Skeletal muscle satellite cell (primary cell): Measurements from ENCODE around the gene AUTS2.

Experiments used
- H3K27me3 ChIP-seq: 2 replicates; pipeline ENCODE4 v1.7.0; 2013; ENCODE audit warnings: low read length; ENCODE audit not compliant: control insufficient read depth, insufficient read depth
- H3K36me3 ChIP-seq: 2 replicates; pipeline ENCODE4 v1.7.0; 2013; ENCODE audit warnings: mild to moderate bottlenecking, control low read depth, low read length; ENCODE audit not compliant: insufficient read depth
- H3K4me1 ChIP-seq: 2 replicates; pipeline ENCODE4 v1.7.0; 2013; ENCODE audit warnings: low read length; ENCODE audit not compliant: control insufficient read depth, insufficient read depth
- H3K4me2 ChIP-seq: 2 replicates; pipeline ENCODE4 v1.7.0; 2013; ENCODE audit warnings: mild to moderate bottlenecking, low read length
- H3K4me3 ChIP-seq: 2 replicates; pipeline ENCODE4 v1.7.0; 2013; ENCODE audit warnings: low read length
- H3K9ac ChIP-seq: 2 replicates; pipeline ENCODE4 v1.7.0; 2013; ENCODE audit warnings: mild to moderate bottlenecking, low read depth, low read length, moderate library complexity
- H3K9me3 ChIP-seq: replicated peaks from 2 replicates; pipeline ENCODE4 v1.7.0; 2013; ENCODE audit warnings: mild to moderate bottlenecking, control low read depth, low read length

The AUTS2 gene

DNA sequence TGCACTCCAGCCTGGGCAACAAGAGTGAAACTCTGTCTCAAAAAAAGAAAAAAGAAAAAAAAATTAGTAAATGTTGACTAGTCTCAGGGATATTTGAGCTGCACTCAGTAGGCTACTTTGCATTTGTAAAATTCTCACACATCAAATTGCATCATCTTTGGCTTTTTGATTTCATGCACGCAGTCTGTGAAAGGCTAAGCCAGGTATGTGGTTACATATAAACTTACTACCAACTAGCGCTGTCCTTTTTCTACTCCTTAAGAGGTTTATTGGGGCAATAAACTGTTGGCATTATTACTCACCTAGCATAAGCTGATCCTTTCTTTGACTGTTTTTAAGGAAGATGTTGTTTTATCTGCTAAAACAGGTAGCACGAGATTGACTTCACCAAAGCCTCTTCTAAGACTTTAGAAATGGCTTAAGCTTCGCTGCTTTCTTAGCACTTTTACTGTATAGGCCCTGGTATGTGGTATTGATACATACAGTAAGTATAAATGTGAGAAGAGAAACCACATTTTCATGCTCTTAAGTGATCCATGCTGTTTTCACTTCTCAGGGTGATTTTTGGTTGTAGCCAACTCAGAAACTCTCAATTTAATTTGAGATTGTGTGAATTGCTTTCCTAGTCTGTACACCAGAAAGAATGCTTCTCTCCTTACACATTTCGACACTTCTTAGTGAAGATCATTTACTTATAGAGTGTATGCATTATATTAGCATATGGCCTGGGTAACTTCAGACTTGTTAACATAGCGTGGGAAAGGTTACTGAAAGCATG lies 323.9 kb downstream of the AUTS2 start:
- Histone ChIP-seq H3K27me3 (no peaks in the 10 kb centered on the region), H3K36me3 (no peaks in the 10 kb centered on the region), H3K4me1 (no peaks in the 10 kb centered on the region), H3K4me3 (no peak overlapping the region), H3K9ac (no peak overlapping the region), H3K4me2 (no peak overlapping the region), H3K9me3 (no peaks in the 10 kb centered on the region)

DNA sequence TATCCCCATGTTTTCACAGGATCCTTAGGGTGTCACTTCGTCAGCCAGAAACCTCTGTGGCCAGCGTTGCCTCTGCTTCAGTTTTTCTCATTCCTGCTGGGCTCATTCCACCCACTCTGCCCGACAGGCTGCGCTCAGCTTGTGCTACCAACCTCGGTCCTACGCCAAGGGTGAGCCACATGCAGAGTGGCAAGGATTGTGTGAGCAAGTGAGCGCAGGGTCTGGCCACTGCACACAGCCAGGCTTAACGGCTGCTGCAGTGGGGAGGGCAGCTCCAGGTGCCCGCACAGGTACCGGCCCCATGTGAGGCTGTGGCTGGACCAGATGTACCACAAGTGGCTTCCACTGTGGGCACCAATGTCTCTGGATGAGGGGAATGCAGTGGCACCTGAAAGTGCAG lies 329.2 kb downstream of the AUTS2 start:
- Histone ChIP-seq H3K9me3 (no peaks in the 10 kb centered on the region), H3K9ac (no peak overlapping the region), H3K4me2 (no peak overlapping the region), H3K4me3 (no peak overlapping the region), H3K36me3 (no peaks in the 10 kb centered on the region), H3K27me3 (no peaks in the 10 kb centered on the region), H3K4me1 (no peaks in the 10 kb centered on the region)

DNA sequence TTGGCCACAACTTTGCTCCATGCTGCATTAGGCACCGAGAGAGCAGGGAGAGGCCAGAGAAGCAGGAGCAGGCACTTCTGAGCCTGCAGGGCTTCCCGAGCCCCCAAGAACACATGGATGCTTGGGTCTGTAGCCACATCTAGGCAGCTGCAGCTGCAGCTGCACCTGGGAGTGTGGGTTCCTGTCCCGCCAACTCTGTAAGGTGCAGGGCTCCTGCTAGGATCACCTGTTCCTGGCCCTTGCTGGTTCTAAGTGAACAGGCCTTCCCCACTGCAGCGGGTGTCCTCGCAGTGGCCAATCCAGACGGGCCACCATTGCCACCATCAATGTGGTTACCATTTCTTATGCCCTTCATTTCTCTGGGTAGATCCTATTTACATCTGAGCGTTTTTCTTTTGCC lies 330.3 kb downstream of the AUTS2 start:
- Histone ChIP-seq H3K4me3 (no peak overlapping the region), H3K4me2 (no peak overlapping the region), H3K9ac (no peak overlapping the region), H3K4me1 (no peaks in the 10 kb centered on the region), H3K36me3 (no peaks in the 10 kb centered on the region), H3K9me3 (no peaks in the 10 kb centered on the region), H3K27me3 (no peaks in the 10 kb centered on the region)

DNA sequence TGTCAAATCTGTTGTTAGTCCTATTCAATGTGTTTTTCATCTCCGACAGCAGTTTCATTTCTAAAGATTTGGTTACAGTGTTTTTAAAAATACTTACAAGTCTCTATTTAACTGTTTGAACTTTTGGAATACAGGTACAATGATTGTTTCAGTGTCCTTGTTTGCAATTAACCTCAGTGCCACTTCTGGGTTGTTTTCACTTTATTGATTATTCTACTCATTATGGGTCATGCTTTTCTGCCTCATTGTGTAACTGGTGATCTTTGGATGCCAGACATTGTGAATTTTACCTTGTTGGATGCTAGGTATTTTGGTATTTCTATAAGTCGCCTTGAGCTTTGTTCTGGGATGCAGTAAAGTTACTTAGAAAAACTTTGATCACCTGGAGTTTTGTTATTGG lies 331.3 kb downstream of the AUTS2 start:
- no peak overlapping the region for H3K4me2 ChIP-seq
- H3K9me3 ChIP-seq = no peaks in the 10 kb centered on the region
- H3K4me1 ChIP-seq = no peaks in the 10 kb centered on the region
- no peak overlapping the region for H3K4me3 ChIP-seq
- no peak overlapping the region for H3K9ac ChIP-seq
- no peaks in the 10 kb centered on the region for H3K36me3 ChIP-seq
- no peaks in the 10 kb centered on the region for H3K27me3 ChIP-seq

DNA sequence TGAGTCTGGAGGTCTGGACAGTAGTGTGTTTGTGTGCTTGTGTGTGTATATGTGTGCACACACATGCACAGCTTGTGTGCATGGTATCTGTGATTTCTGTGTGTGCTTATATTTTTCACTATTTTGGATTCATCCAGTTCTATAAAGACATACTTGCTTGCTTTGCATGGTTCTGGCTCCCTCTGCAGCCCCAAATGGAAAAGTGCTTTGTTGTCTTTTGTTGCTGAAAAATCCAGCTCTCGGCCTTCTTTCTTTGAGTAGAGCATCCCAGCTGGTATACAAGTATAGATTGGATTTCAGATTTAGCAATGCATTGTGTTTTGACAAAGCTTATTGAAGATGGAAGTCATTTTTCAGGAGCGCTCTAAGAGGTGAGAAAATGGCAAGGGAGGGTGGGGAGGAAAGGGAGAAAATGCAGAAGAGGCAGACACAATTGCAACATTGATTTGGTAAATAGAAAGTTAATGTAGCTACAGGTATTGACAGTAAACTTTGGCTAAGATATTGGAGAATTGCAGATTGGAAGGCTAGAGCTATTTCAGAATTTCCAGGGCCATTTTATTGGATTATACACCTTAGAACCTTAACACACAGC lies 333.9 kb downstream of the AUTS2 start:
- Histone ChIP-seq H3K4me1 (no peaks in the 10 kb centered on the region), H3K4me2 (no peak overlapping the region), H3K9ac (no peak overlapping the region), H3K36me3 (no peaks in the 10 kb centered on the region), H3K27me3 (no peaks in the 10 kb centered on the region), H3K4me3 (no peak overlapping the region), H3K9me3 (no peaks in the 10 kb centered on the region)

DNA sequence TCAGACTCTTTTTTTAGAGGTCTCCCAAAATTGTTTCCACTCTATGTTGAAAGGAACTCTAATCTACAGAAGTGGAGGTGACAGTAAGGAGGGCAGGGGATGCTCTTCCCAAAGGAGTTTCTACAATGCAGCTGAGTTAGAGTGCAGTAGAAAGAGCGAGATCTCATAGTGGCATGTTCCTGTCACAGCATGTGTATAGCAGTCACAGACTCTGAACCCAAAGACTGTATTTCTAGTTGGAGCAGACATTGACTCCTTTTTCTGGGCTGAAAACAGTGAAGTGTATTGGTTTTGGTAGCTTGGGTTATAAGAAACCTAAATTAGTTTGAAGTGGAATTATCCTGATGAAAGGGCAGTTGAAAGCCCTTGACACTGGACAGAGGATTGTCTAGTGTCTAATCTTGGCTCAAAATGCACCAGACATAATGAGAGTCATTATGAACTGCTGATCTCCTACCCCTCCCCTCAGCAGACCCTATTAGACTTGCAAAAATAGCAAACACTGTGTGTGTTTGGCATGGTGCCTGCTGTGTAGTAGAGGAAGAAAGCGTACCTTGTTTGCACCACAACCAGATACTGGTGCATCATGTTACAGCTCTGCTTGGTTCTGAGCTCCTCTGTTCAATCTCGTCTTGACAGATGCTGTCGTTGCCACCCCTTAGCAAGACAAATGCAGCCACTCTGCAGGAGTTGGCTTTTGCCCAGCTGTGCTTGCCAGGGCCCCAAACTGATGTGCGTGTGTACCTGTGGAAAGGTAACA lies 336.0 kb downstream of the AUTS2 start:
- Histone ChIP-seq H3K9ac (no peak overlapping the region), H3K9me3 (no peaks in the 10 kb centered on the region), H3K27me3 (no peaks in the 10 kb centered on the region), H3K36me3 (no peaks in the 10 kb centered on the region), H3K4me1 (no peaks in the 10 kb centered on the region), H3K4me2 (no peak overlapping the region), H3K4me3 (no peak overlapping the region)

DNA sequence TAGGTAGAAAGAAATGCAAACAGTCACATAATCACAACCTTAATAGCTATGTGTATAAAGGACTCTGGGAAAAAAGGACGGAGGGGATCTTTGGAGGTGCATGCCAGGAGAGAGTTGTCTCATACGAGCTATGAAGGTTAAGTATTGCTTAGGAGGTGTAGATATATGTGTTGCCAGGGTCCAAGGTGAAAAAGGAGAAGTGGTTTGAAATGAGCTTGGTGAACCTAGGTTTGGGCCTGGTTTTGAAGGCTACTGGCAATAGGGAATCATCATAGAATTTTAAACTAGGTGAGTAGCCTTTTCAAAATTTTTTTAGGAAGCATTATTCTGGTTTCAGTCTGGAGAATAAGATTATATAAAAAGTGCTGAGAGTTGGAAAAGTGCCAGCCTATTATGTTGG lies 336.8 kb downstream of the AUTS2 start:
- Histone ChIP-seq H3K4me2 (no peak overlapping the region), H3K9ac (no peak overlapping the region), H3K4me1 (no peaks in the 10 kb centered on the region), H3K9me3 (no peaks in the 10 kb centered on the region), H3K4me3 (no peak overlapping the region), H3K27me3 (no peaks in the 10 kb centered on the region), H3K36me3 (no peaks in the 10 kb centered on the region)

DNA sequence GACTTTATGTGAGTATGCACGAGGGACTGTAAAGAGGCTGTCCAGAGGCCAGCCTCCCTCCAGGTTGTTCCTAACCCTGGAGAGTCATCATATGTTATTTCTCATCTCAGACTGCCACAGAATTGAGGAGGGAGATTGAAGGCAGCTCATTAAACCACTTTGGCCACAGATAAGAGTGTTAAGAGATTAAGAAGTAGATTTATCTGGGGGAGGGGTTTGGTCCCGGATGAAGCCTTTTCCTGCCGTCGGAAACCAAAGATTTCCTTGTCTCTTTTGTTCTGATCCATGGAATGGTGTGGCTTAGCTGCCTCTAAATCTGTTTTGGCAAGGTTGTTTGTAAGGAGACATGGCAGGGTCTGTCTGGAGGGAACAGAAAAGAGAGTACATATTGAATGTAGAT lies 338.8 kb downstream of the AUTS2 start:
- no peaks in the 10 kb centered on the region for H3K9me3 ChIP-seq
- no peaks in the 10 kb centered on the region for H3K4me1 ChIP-seq
- no peak overlapping the region for H3K4me2 ChIP-seq
- H3K27me3 ChIP-seq = no peaks in the 10 kb centered on the region
- no peak overlapping the region for H3K9ac ChIP-seq
- no peak overlapping the region for H3K4me3 ChIP-seq
- no peaks in the 10 kb centered on the region for H3K36me3 ChIP-seq

DNA sequence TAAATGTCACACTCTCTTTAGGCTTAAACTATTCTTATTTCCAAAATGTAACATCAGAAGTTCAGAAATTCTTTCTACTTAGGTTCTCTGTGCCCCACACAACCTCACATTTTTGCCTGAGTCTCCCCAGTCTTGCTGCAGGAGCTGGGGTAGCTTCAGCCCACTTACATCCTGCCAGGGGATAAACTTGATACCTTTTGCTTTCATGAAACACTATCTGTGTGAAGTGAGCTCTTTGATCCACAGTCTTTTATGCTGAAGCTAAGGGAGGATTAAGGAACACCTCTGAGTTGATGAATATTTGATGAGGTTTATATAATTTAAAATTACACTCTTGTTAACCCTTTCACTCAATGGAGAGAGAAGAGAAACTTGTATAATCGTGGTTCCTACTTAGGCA lies 341.0 kb downstream of the AUTS2 start:
- H3K9me3 ChIP-seq = no peaks in the 10 kb centered on the region
- no peak overlapping the region for H3K4me3 ChIP-seq
- H3K4me2 ChIP-seq = no peak overlapping the region
- H3K9ac ChIP-seq = no peak overlapping the region
- no peaks in the 10 kb centered on the region for H3K4me1 ChIP-seq
- no peaks in the 10 kb centered on the region for H3K27me3 ChIP-seq
- H3K36me3 ChIP-seq = no peaks in the 10 kb centered on the region

DNA sequence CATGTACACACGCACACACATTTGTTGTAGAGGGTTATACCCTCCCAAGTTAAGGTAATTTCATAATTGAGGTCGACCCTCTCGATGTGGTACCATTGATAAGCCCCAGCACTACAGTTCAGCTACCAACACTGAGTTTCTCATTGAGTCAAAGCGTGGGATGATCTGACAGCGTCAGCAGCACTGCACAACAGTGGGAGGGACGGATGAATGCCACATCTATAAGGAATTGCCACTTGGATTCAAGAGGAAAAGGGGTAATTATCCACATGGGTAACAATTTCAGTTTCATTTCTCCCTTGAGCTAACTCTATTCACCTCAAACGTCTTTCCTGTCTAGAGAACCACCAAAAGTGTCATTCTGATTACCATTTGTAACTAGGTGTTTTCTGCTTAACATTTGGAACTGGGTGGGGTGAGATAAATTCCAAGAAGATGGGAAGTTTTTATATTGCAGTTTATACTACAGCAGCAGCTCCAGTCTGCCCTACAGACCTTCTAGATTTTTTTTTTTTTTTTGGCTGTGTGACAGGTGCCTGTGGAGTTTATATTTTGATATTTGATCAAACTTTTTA lies 342.9 kb downstream of the AUTS2 start:
- no peaks in the 10 kb centered on the region for H3K27me3 ChIP-seq
- no peak overlapping the region for H3K4me2 ChIP-seq
- H3K4me3 ChIP-seq = no peak overlapping the region
- no peaks in the 10 kb centered on the region for H3K4me1 ChIP-seq
- no peaks in the 10 kb centered on the region for H3K9me3 ChIP-seq
- H3K9ac ChIP-seq = no peak overlapping the region
- no peaks in the 10 kb centered on the region for H3K36me3 ChIP-seq

DNA sequence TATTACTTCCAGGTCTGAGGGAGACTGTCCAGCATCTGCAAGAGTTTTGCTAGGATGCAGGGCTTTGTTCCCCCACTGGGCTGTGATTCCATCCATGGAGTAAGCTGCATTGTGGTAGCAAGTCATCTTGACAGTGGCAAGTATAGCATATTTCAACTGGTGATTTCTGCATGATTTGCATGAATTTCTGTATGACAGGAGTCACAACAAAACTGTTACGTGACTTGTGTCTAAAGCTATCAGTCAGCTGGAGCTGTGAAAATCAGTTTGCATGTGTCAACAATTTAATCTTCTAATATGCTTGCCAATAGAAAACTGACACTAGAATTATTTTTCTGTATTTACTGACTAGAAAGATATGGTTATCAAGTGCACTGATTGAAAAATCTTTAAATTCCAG lies 344.3 kb downstream of the AUTS2 start:
- H3K36me3 ChIP-seq = no peaks in the 10 kb centered on the region
- H3K4me2 ChIP-seq = no peak overlapping the region
- H3K27me3 ChIP-seq = no peaks in the 10 kb centered on the region
- no peak overlapping the region for H3K9ac ChIP-seq
- no peaks in the 10 kb centered on the region for H3K4me1 ChIP-seq
- H3K9me3 ChIP-seq = no peaks in the 10 kb centered on the region
- no peak overlapping the region for H3K4me3 ChIP-seq
